ENCODE data around the gene FADS3. TPM values are rescaled to one million over a fixed set of nuclear protein-coding genes. Genes with fewer than 3 reads are reported as not detected.
A peak's percentile ranks its signal among the peaks of the same experiment; 100 is the strongest.

The FADS3 gene
- total and polyA plus RNA-seq, 2 donors from 2014 or later = 20.5 to 58.2 TPM

DNA sequence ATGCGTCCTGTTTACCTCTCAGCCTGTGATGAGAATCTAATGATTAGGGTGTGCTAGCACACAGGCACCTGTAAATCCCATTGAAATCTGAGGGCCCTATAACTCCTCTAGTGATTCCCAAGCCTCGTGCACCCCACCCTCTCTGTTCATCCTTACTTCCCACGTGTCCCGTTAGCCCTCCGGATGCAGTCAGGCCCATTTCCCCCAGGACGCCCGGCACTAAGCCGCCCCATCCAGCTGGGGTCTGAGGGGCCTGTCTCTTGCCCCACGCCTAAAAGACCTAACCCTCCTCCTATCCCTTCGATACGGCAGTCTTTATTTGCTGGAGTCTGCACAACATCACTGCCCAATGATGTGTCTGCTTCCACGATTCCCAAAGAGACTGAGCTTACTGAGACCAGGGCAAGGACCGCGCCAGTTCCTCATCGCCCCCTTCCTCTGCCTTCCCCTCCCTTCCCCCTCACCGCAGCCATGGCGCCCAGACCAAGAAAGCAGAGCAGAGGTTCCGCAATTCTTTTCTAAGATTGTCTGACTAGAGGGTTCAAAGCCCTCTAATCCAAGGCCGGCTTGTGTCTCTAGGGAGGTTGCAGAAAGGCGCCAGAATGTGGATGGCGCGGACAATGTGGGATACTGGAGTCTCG is 64.3 kb downstream of the FADS3 start:
- Histone ChIP-seq H3K27ac (ENCODE audit: low read depth in 2 of 2, low read length in 2 of 2) (no peak overlapping the region), H3K9me3 (ENCODE audit: control insufficient read depth in 2 of 3, insufficient read depth in 1 of 3, low read length in 3 of 3) (no peaks in the 10 kb centered on the region)
- TF ChIP-seq, protein P1, sequence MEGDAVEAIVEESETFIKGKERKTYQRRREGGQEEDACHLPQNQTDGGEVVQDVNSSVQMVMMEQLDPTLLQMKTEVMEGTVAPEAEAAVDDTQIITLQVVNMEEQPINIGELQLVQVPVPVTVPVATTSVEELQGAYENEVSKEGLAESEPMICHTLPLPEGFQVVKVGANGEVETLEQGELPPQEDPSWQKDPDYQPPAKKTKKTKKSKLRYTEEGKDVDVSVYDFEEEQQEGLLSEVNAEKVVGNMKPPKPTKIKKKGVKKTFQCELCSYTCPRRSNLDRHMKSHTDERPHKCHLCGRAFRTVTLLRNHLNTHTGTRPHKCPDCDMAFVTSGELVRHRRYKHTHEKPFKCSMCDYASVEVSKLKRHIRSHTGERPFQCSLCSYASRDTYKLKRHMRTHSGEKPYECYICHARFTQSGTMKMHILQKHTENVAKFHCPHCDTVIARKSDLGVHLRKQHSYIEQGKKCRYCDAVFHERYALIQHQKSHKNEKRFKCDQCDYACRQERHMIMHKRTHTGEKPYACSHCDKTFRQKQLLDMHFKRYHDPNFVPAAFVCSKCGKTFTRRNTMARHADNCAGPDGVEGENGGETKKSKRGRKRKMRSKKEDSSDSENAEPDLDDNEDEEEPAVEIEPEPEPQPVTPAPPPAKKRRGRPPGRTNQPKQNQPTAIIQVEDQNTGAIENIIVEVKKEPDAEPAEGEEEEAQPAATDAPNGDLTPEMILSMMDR (IDR thresholded peaks at IDR 0.05; ENCODE audit: borderline replicate concordance, extremely low read depth, insufficient read depth) = no peak

More for the DNA sequence above, 64.3 kb downstream of the FADS3 start:
- peak overlapping the region in 2 of 3 donors; percentile 21 to 69 for H3K4me3 ChIP-seq (ENCODE audit: low read length in 3 of 3)
- no peaks in the 10 kb centered on the region for H3K36me3 ChIP-seq (ENCODE audit: control insufficient read depth in 2 of 3, insufficient read depth in 3 of 3, low read length in 3 of 3)
- H3K9ac ChIP-seq (ENCODE audit: low read length in 3 of 3) = peak overlapping the region in 2 of 3 donors; percentile 12 to 46
- H3K27me3 ChIP-seq (ENCODE audit: control insufficient read depth, insufficient read depth, low read length) = no peaks in the 10 kb centered on the region
- peaks cover 0 to 25% (median 20%) of the 10 kb centered on the region in 3 donors for H3K4me1 ChIP-seq (ENCODE audit: control insufficient read depth in 2 of 3, insufficient read depth in 2 of 3, low read depth in 1 of 3, low read length in 3 of 3)
- intact Hi-C loops (cut with DNase I) = no loop called here
- FAIRE-seq (no peak), DNase-seq (peak in 2 of 5 donors; percentile 74 to 75)

Small RNA genes within 50 kb of the gene (microRNA-seq; reads per million reads assigned to microRNA genes)
- gene MIR6746 = not detected

Other genes starting within 250 kb of the FADS3 start
- gene DAGLA, start 211.2 kb downstream of the FADS3 start, total RNA-seq = 3.9 TPM
- gene DAGLA, start 211.2 kb downstream of the FADS3 start, polyA plus RNA-seq (ENCODE audit: insufficient read depth, low read depth, low replicate concordance) = 1.4 TPM
- 36.3 TPM for gene MYRF, start 138.9 kb downstream of the FADS3 start, total RNA-seq
- 6.0 TPM for gene MYRF, start 138.9 kb downstream of the FADS3 start, polyA plus RNA-seq (ENCODE audit: insufficient read depth, low read depth, low replicate concordance)
- 92.1 TPM for gene TMEM258, start 98.9 kb downstream of the FADS3 start, total RNA-seq
- 228 TPM for gene TMEM258, start 98.9 kb downstream of the FADS3 start, polyA plus RNA-seq (ENCODE audit: insufficient read depth, low read depth, low replicate concordance)
- gene FEN1, start 98.6 kb downstream of the FADS3 start, total RNA-seq = 8.8 TPM
- 8.5 TPM for gene FEN1, start 98.6 kb downstream of the FADS3 start, polyA plus RNA-seq (ENCODE audit: insufficient read depth, low read depth, low replicate concordance)
- gene FADS1, start 74.5 kb downstream of the FADS3 start, total RNA-seq = 19.5 TPM
- 6.7 TPM for gene FADS1, start 74.5 kb downstream of the FADS3 start, polyA plus RNA-seq (ENCODE audit: insufficient read depth, low read depth, low replicate concordance)
- 49.2 TPM for gene FADS2, start 63.2 kb downstream of the FADS3 start, total RNA-seq
- gene FADS2, start 63.2 kb downstream of the FADS3 start, polyA plus RNA-seq (ENCODE audit: insufficient read depth, low read depth, low replicate concordance) = 9.8 TPM
- gene RAB3IL1, start 26.0 kb upstream of the FADS3 start, total RNA-seq = 14.6 TPM
- 27.8 TPM for gene RAB3IL1, start 26.0 kb upstream of the FADS3 start, polyA plus RNA-seq (ENCODE audit: insufficient read depth, low read depth, low replicate concordance)
- gene BEST1, start 58.8 kb upstream of the FADS3 start, total RNA-seq = 7.1 TPM
- gene BEST1, start 58.8 kb upstream of the FADS3 start, polyA plus RNA-seq (ENCODE audit: insufficient read depth, low read depth, low replicate concordance) = 0.62 TPM
- 3,221 TPM for gene FTH1, start 76.1 kb upstream of the FADS3 start, total RNA-seq
- gene FTH1, start 76.1 kb upstream of the FADS3 start, polyA plus RNA-seq (ENCODE audit: insufficient read depth, low read depth, low replicate concordance) = 7,914 TPM
- gene INCENP, start 232.5 kb upstream of the FADS3 start, total RNA-seq = 17.5 TPM
- gene INCENP, start 232.5 kb upstream of the FADS3 start, polyA plus RNA-seq (ENCODE audit: insufficient read depth, low read depth, low replicate concordance) = 2.9 TPM

Data from kidney (tissue), 14 donors.